CD4-positive, alpha-beta T cell treated with Interleukin-4 for 1 hour (primary cell): ENCODE results near the gene METTL13.

Experiments
- DNase-seq, 2 donors: peaks; one replicate each; pipeline ENCODE4 v3.0.0-alpha.2; 2020 to 2022

METTL13 gene

GRCh38 chr1:171803045-171803444 lies 21.6 kb downstream of the METTL13 start:
- DNase-seq, result no peak

- no peak for DNase-seq
These were observed 22.1 kb downstream of the METTL13 start for GRCh38 chr1:171803461-171804022.

GRCh38 chr1:171805395-171806115 lies 24.1 kb downstream of the METTL13 start:
- peak in 1 of 2 donors; percentile 9 for DNase-seq

GRCh38 chr1:171807556-171807955 lies 26.1 kb downstream of the METTL13 start:
- DNase-seq, result no peak

GRCh38 chr1:171809834-171810233 lies 28.4 kb downstream of the METTL13 start:
- DNase-seq, result no peak

- no peak for DNase-seq
These were observed 30.2 kb downstream of the METTL13 start for GRCh38 chr1:171811672-171812071.

GRCh38 chr1:171814692-171815091 lies 33.2 kb downstream of the METTL13 start:
- DNase-seq, result no peak

GRCh38 chr1:171816300-171816901 lies 34.9 kb downstream of the METTL13 start:
- no peak for DNase-seq

GRCh38 chr1:171817511-171818265 lies 36.2 kb downstream of the METTL13 start:
- no peak for DNase-seq

- no peak for DNase-seq
These were observed 38.5 kb downstream of the METTL13 start for GRCh38 chr1:171819946-171820345.

- DNase-seq, result no peak
These were observed 45.5 kb downstream of the METTL13 start for GRCh38 chr1:171826973-171827372.

GRCh38 chr1:171828794-171829193 lies 47.3 kb downstream of the METTL13 start:
- DNase-seq, result no peak

- no peak for DNase-seq
These were observed 51.8 kb downstream of the METTL13 start for GRCh38 chr1:171833091-171833825.

- DNase-seq, result no peak
These were observed 53.4 kb downstream of the METTL13 start for GRCh38 chr1:171834821-171835220.

- no peak for DNase-seq
These were observed 54.4 kb downstream of the METTL13 start for GRCh38 chr1:171835891-171836290.

GRCh38 chr1:171841050-171841910 lies 59.8 kb downstream of the METTL13 start, which contains the start of gene DNM3:
DNM3 (plus strand) TSS chr1:171841498; CDS start chr1:171841657, 159 bp downstream.
- peak; percentile 82 to 84 for DNase-seq

- DNase-seq, result peak; percentile 13 to 24
These were observed 60.7 kb downstream of the METTL13 start for GRCh38 chr1:171841931-171842761.

- DNase-seq, result no peak
These were observed 62.9 kb downstream of the METTL13 start for GRCh38 chr1:171844381-171844780.

- no peak for DNase-seq
These were observed 64.5 kb downstream of the METTL13 start for GRCh38 chr1:171845998-171846397.
